ENCODE data around the gene RRAGD. TPM values are rescaled to one million over a fixed set of nuclear protein-coding genes. Genes with fewer than 3 reads are reported as not detected.
A peak's percentile ranks its signal among the peaks of the same experiment; 100 is the strongest.

Gene RRAGD
- total RNA-seq, 1 donor from 2014 or later, result 14.7 TPM

- Mint-ChIP-seq H3K9me3 (ENCODE audit: unreplicated experiment) (no peaks in the 10 kb centered on the region), H3K36me3 (ENCODE audit: unreplicated experiment) (peaks cover 5% of the 10 kb centered on the region), H3K4me3 (ENCODE audit: unreplicated experiment) (no peak overlapping the region), H3K27me3 (ENCODE audit: unreplicated experiment) (no peaks in the 10 kb centered on the region), H3K4me1 (ENCODE audit: low read depth, unreplicated experiment) (no peaks in the 10 kb centered on the region), H3K27ac (ENCODE audit: unreplicated experiment) (no peak overlapping the region)
- TF ChIP-seq, protein P1, sequence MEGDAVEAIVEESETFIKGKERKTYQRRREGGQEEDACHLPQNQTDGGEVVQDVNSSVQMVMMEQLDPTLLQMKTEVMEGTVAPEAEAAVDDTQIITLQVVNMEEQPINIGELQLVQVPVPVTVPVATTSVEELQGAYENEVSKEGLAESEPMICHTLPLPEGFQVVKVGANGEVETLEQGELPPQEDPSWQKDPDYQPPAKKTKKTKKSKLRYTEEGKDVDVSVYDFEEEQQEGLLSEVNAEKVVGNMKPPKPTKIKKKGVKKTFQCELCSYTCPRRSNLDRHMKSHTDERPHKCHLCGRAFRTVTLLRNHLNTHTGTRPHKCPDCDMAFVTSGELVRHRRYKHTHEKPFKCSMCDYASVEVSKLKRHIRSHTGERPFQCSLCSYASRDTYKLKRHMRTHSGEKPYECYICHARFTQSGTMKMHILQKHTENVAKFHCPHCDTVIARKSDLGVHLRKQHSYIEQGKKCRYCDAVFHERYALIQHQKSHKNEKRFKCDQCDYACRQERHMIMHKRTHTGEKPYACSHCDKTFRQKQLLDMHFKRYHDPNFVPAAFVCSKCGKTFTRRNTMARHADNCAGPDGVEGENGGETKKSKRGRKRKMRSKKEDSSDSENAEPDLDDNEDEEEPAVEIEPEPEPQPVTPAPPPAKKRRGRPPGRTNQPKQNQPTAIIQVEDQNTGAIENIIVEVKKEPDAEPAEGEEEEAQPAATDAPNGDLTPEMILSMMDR (IDR thresholded peaks at IDR 0.05; ENCODE audit: partially characterized antibody, unreplicated experiment), result no peak
- no peak for DNase-seq
Measured at GRCh38 chr6:89392823-89393222, 19.2 kb downstream of the RRAGD start.

GRCh38 chr6:89388846-89389245, 23.2 kb downstream of the RRAGD start:
- TF ChIP-seq, protein P1 (IDR thresholded peaks at IDR 0.05; ENCODE audit: partially characterized antibody, unreplicated experiment), result no peak
- H3K9me3 Mint-ChIP-seq (ENCODE audit: unreplicated experiment), result peaks cover 4% of the 10 kb centered on the region
- peaks cover 12% of the 10 kb centered on the region for H3K4me1 Mint-ChIP-seq (ENCODE audit: low read depth, unreplicated experiment)
- H3K4me3 Mint-ChIP-seq (ENCODE audit: unreplicated experiment), result no peak overlapping the region
- H3K27ac Mint-ChIP-seq (ENCODE audit: unreplicated experiment), result no peak overlapping the region
- no peak for DNase-seq
- peaks cover 2% of the 10 kb centered on the region for H3K27me3 Mint-ChIP-seq (ENCODE audit: unreplicated experiment)
- H3K36me3 Mint-ChIP-seq (ENCODE audit: unreplicated experiment), result peaks cover 5% of the 10 kb centered on the region

DNA sequence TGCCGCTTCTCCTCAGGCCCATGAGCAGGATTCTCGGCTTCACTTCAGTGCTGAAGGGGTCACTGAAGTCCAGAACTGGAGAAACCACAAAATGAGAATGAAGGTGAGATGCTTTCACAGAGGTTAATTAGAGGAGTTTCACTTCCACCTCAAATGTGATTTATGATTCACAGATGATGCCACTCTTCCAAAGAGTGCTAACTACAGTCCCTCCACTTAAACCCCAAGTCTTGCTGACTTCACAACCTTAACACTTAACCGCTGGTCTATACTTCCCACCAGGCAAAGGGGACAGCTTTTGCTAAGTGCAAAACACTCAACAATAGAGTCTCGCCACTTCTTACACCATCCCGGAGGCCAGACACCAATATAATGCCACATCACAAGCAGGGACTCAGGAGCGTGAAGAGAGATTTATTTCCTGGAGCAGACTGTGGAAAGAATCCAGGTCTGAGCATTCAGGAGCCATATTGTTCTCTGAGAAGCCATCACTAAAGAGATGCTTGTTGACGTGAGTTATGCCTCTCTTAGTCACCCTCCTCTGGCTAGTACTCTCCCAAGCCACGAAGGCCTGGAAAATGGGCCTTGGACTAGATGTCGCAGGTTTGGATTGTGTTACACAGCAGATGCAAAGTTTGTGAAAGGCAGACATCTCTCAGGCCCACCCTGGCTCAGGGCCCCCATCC, 24.4 kb downstream of the RRAGD start:
- peaks cover 2% of the 10 kb centered on the region for H3K27me3 Mint-ChIP-seq (ENCODE audit: unreplicated experiment)
- no peaks in the 10 kb centered on the region for H3K36me3 Mint-ChIP-seq (ENCODE audit: unreplicated experiment)
- peaks cover 12% of the 10 kb centered on the region for H3K4me1 Mint-ChIP-seq (ENCODE audit: low read depth, unreplicated experiment)
- no peak for DNase-seq
- peak overlapping the region; percentile 12 for H3K27ac Mint-ChIP-seq (ENCODE audit: unreplicated experiment)
- H3K9me3 Mint-ChIP-seq (ENCODE audit: unreplicated experiment), result peaks cover 4% of the 10 kb centered on the region
- TF ChIP-seq, protein P1 (IDR thresholded peaks at IDR 0.05; ENCODE audit: partially characterized antibody, unreplicated experiment), result no peak
- H3K4me3 Mint-ChIP-seq (ENCODE audit: unreplicated experiment), result no peak overlapping the region

DNA sequence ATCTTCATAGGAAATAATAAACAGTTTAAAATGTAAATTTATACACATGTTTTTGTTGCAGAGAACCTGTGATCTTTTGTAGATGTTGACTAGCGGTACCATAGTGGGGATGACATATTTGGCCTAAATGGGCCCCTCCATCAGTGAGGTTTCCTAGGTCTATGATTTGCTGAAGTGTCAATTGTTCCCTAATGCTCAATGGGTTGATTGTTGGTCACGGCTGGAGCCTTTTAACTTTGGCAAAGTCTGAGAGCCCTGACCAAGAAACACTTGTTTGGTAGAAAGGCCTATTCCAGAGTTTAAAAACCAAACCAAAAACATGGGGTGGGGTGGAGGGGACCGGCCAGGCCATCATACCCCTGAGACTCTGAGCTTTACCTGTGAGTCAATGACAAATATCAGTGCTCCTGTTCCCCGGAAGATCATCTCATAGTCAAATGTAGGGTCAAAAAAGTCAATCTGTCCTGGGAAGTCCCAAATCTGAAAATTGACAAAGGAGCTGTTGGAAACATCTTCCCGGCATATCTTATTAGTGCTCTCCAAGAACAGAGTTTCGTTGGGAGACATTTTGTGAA, 25.1 kb downstream of the RRAGD start:
- DNase-seq, result no peak

More for the DNA sequence above, 25.1 kb downstream of the RRAGD start:
- Mint-ChIP-seq H3K9me3 (ENCODE audit: unreplicated experiment) (peaks cover 4% of the 10 kb centered on the region), H3K27me3 (ENCODE audit: unreplicated experiment) (peaks cover 2% of the 10 kb centered on the region), H3K36me3 (ENCODE audit: unreplicated experiment) (no peaks in the 10 kb centered on the region), H3K4me3 (ENCODE audit: unreplicated experiment) (no peak overlapping the region), H3K27ac (ENCODE audit: unreplicated experiment) (no peak overlapping the region), H3K4me1 (ENCODE audit: low read depth, unreplicated experiment) (peaks cover 12% of the 10 kb centered on the region)
- TF ChIP-seq, protein P1 (IDR thresholded peaks at IDR 0.05; ENCODE audit: partially characterized antibody, unreplicated experiment), result no peak

Data from glutamatergic neuron (in vitro differentiated cells).